ENCODE results near the gene PARG.
"Not testable (repeated sequence)": the region's sequence is repeated elsewhere in the genome, so short reads cannot be mapped to it uniquely, and the experiment has no call there.

DNA sequence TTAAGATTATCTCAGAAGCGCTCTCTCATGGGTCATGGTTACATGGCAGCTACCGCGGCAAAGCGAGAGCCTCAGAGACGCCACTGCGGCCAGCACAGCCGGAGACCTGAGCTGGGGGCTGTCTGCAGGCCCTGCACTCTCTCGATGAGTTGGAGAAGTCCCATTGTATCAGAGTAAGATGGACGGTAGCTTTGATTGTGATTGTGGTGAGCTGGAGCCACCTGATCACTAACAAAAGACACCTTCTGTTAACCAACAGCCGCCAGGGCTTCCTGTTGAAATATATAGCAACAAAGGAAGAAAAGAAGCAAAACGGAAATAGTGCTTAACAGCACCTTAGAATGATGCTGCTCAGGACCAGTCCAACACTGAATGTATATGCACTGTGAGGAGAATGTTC is 170.8 kb downstream of the PARG start:
- TF ChIP-seq, protein P1, sequence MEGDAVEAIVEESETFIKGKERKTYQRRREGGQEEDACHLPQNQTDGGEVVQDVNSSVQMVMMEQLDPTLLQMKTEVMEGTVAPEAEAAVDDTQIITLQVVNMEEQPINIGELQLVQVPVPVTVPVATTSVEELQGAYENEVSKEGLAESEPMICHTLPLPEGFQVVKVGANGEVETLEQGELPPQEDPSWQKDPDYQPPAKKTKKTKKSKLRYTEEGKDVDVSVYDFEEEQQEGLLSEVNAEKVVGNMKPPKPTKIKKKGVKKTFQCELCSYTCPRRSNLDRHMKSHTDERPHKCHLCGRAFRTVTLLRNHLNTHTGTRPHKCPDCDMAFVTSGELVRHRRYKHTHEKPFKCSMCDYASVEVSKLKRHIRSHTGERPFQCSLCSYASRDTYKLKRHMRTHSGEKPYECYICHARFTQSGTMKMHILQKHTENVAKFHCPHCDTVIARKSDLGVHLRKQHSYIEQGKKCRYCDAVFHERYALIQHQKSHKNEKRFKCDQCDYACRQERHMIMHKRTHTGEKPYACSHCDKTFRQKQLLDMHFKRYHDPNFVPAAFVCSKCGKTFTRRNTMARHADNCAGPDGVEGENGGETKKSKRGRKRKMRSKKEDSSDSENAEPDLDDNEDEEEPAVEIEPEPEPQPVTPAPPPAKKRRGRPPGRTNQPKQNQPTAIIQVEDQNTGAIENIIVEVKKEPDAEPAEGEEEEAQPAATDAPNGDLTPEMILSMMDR (IDR thresholded peaks at IDR 0.05; ENCODE audit: insufficient read depth, low read length), result not testable (repeated sequence)
- TF ChIP-seq, protein P2, sequence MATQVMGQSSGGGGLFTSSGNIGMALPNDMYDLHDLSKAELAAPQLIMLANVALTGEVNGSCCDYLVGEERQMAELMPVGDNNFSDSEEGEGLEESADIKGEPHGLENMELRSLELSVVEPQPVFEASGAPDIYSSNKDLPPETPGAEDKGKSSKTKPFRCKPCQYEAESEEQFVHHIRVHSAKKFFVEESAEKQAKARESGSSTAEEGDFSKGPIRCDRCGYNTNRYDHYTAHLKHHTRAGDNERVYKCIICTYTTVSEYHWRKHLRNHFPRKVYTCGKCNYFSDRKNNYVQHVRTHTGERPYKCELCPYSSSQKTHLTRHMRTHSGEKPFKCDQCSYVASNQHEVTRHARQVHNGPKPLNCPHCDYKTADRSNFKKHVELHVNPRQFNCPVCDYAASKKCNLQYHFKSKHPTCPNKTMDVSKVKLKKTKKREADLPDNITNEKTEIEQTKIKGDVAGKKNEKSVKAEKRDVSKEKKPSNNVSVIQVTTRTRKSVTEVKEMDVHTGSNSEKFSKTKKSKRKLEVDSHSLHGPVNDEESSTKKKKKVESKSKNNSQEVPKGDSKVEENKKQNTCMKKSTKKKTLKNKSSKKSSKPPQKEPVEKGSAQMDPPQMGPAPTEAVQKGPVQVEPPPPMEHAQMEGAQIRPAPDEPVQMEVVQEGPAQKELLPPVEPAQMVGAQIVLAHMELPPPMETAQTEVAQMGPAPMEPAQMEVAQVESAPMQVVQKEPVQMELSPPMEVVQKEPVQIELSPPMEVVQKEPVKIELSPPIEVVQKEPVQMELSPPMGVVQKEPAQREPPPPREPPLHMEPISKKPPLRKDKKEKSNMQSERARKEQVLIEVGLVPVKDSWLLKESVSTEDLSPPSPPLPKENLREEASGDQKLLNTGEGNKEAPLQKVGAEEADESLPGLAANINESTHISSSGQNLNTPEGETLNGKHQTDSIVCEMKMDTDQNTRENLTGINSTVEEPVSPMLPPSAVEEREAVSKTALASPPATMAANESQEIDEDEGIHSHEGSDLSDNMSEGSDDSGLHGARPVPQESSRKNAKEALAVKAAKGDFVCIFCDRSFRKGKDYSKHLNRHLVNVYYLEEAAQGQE (IDR thresholded peaks at IDR 0.05; ENCODE audit: insufficient replicate concordance, low read depth), result not testable (repeated sequence)
- not testable (repeated sequence) for TF ChIP-seq POLR2AphosphoS5 (IDR thresholded peaks at IDR 0.05; ENCODE audit: low read depth); GABPA (IDR thresholded peaks at IDR 0.05; ENCODE audit: low read depth); SPI1 (IDR thresholded peaks at IDR 0.05; ENCODE audit: borderline replicate concordance, low read depth)

All from HL-60 (cell line).